HG03039 (cell line): ENCODE results near the gene PIGK.
"Not testable (repeated sequence)": the region's sequence is repeated elsewhere in the genome, so short reads cannot be mapped to it uniquely, and the experiment has no call there.

Source experiments
- ATAC-seq: cut with Tn5 transposase; IDR thresholded peaks from one replicate; pipeline ENCODE4 v1.9.1; 2021; ENCODE audit warnings: mild to moderate bottlenecking, moderate library complexity; ENCODE audit not compliant: unreplicated experiment

Gene PIGK

GRCh38 chr1:77197351-77197750 is 21.9 kb downstream of the PIGK start:
- no peak for ATAC-seq

- ATAC-seq: no peak
Measured at GRCh38 chr1:77193951-77194350, 25.3 kb downstream of the PIGK start.

- ATAC-seq: no peak
Measured at GRCh38 chr1:77188770-77189169, 30.5 kb downstream of the PIGK start.

- not testable (repeated sequence) for ATAC-seq
Measured at GRCh38 chr1:77186907-77187306, 32.3 kb downstream of the PIGK start.

GRCh38 chr1:77182083-77182482 is 37.1 kb downstream of the PIGK start:
- no peak for ATAC-seq

GRCh38 chr1:77179632-77180031 is 39.6 kb downstream of the PIGK start:
- no peak for ATAC-seq

- ATAC-seq: no peak
Measured at GRCh38 chr1:77175230-77175844, 43.9 kb downstream of the PIGK start.

- no peak for ATAC-seq
Measured at GRCh38 chr1:77170687-77171086, 48.5 kb downstream of the PIGK start.

GRCh38 chr1:77168358-77168757 is 50.9 kb downstream of the PIGK start:
- ATAC-seq: no peak

- ATAC-seq: no peak
Measured at GRCh38 chr1:77164434-77164944, 54.7 kb downstream of the PIGK start.

- not testable (repeated sequence) for ATAC-seq
Measured at GRCh38 chr1:77159706-77160105, 59.5 kb downstream of the PIGK start.

GRCh38 chr1:77156214-77156613 is 63.0 kb downstream of the PIGK start:
- ATAC-seq: no peak

- ATAC-seq: no peak
Measured at GRCh38 chr1:77146270-77146669, 73.0 kb downstream of the PIGK start.

- no peak for ATAC-seq
Measured at GRCh38 chr1:77143529-77144121, 75.6 kb downstream of the PIGK start.

- ATAC-seq: no peak
Measured at GRCh38 chr1:77139389-77139788, 79.8 kb downstream of the PIGK start.

GRCh38 chr1:77134359-77134758 is 84.9 kb downstream of the PIGK start:
- no peak for ATAC-seq

GRCh38 chr1:77133731-77134358 is 85.4 kb downstream of the PIGK start:
- ATAC-seq: no peak

GRCh38 chr1:77126307-77126706 is 92.9 kb downstream of the PIGK start:
- ATAC-seq: peak; percentile 65

GRCh38 chr1:77121503-77121902 is 97.7 kb downstream of the PIGK start:
- ATAC-seq: no peak

- ATAC-seq: no peak
Measured at GRCh38 chr1:77120950-77121349, 98.3 kb downstream of the PIGK start.

- no peak for ATAC-seq
Measured at GRCh38 chr1:77118712-77119111, 100.5 kb downstream of the PIGK start.

GRCh38 chr1:77104672-77105071 is 114.6 kb downstream of the PIGK start:
- ATAC-seq: no peak
